Vagina (tissue), 2 donors: ENCODE data around the gene TRIM56.
"Not testable (repeated sequence)": the region's sequence is repeated elsewhere in the genome, so short reads cannot be mapped to it uniquely, and the experiment has no call there.

ENCODE experiments used
- CTCF ChIP-seq, 3 experiments: fragments of 450-650 bp in 2 of 3; fragments of 200-600 bp in 1 of 3; sonication (generic) in 1 of 3; IDR thresholded peaks; one replicate each; pipeline ENCODE4 v1.5.1; 2017 to 2019; ENCODE audit warnings: antibody characterized with exemption in 3 of 3, mild to moderate bottlenecking in 2 of 3, moderate library complexity in 2 of 3
- POLR2AphosphoS5 ChIP-seq, 2 donors: sonication (generic); formaldehyde crosslinking; IDR thresholded peaks; one replicate each; pipeline ENCODE4 v1.9.0; 2017; ENCODE audit warnings: antibody characterized with exemption in 2 of 2, mild to moderate bottlenecking in 2 of 2, low read depth in 1 of 2; ENCODE audit not compliant: insufficient read depth in 1 of 2

DNA sequence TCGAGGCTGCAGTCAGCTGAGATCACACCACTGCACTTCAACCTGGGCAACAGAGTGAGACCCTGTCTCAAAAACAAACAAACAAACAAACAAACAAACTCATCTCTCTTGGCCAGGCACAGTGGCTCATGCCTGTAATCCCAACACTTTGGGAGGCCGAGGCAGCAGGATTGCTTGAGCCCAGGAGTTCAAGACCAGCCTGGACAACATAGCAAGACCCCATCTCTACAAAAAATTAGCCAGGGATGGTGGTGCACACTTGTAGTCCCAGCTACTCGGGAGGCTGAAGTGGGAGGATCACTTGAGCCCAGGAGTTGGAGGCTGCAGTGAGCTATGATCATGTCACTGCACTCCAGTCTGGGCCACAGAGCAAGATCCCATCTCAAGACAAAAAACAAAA is 20.1 kb upstream of the TRIM56 start:
- not testable (repeated sequence) for TF ChIP-seq CTCF (IDR thresholded peaks at IDR 0.05); POLR2AphosphoS5 (IDR thresholded peaks at IDR 0.05; ENCODE audit: insufficient read depth in 1 of 2, low read depth in 1 of 2)
